ENCODE measurements around the gene SHISAL2A.

SHISAL2A gene

GRCh38 chr1:52633291-52633754 lies 355 bp downstream of the SHISAL2A start:
- peak; percentile 14 for DNase-seq (ENCODE audit: low spot score)
- peak overlapping the region; percentile 76 for H3K27ac Mint-ChIP-seq

GRCh38 chr1:52634111-52634510 lies 1.1 kb downstream of the SHISAL2A start:
- Mint-ChIP-seq H3K27me3 (ENCODE audit: low read depth) (peaks cover 11% of the 10 kb centered on the region), H3K36me3 (ENCODE audit: low read depth) (peaks cover 19% of the 10 kb centered on the region), H3K27ac (peak overlapping the region; percentile 76), H3K4me1 (ENCODE audit: low read depth) (peaks cover 50% of the 10 kb centered on the region), H3K4me3 (peak overlapping the region; percentile 71), H3K9me3 (peaks cover 11% of the 10 kb centered on the region)
- DNase-seq (ENCODE audit: low spot score), result no peak

More at GRCh38 chr1:52633291-52633754, 355 bp downstream of the SHISAL2A start:
- H3K36me3 Mint-ChIP-seq (ENCODE audit: low read depth), result peaks cover 17% of the 10 kb centered on the region
- peaks cover 10% of the 10 kb centered on the region for H3K9me3 Mint-ChIP-seq
- peaks cover 49% of the 10 kb centered on the region for H3K4me1 Mint-ChIP-seq (ENCODE audit: low read depth)
- peak overlapping the region; percentile 71 for H3K4me3 Mint-ChIP-seq
- peaks cover 11% of the 10 kb centered on the region for H3K27me3 Mint-ChIP-seq (ENCODE audit: low read depth)

GRCh38 chr1:52635321-52636089 lies 2.5 kb downstream of the SHISAL2A start:
- Mint-ChIP-seq H3K36me3 (ENCODE audit: low read depth) (peaks cover 21% of the 10 kb centered on the region), H3K27ac (peak overlapping the region; percentile 79), H3K27me3 (ENCODE audit: low read depth) (peaks cover 11% of the 10 kb centered on the region), H3K4me1 (ENCODE audit: low read depth) (peaks cover 49% of the 10 kb centered on the region), H3K4me3 (peak overlapping the region; percentile 47), H3K9me3 (peaks cover 11% of the 10 kb centered on the region)
- no peak for DNase-seq (ENCODE audit: low spot score)

- peaks cover 8% of the 10 kb centered on the region for H3K27me3 Mint-ChIP-seq (ENCODE audit: low read depth)
- H3K36me3 Mint-ChIP-seq (ENCODE audit: low read depth), result peaks cover 26% of the 10 kb centered on the region
- H3K4me1 Mint-ChIP-seq (ENCODE audit: low read depth), result peaks cover 52% of the 10 kb centered on the region
- peak; percentile 73 for DNase-seq (ENCODE audit: low spot score)
- peak overlapping the region; percentile 84 for H3K4me3 Mint-ChIP-seq
- H3K9me3 Mint-ChIP-seq, result peaks cover 11% of the 10 kb centered on the region
- H3K27ac Mint-ChIP-seq, result peak overlapping the region; percentile 99
Observed at GRCh38 chr1:52636721-52637695, 4.0 kb downstream of the SHISAL2A start.

- Mint-ChIP-seq H3K36me3 (ENCODE audit: low read depth) (peaks cover 26% of the 10 kb centered on the region), H3K4me1 (ENCODE audit: low read depth) (peaks cover 50% of the 10 kb centered on the region), H3K27me3 (ENCODE audit: low read depth) (peaks cover 5% of the 10 kb centered on the region), H3K27ac (peak overlapping the region; percentile 99), H3K4me3 (peak overlapping the region; percentile 84), H3K9me3 (peaks cover 11% of the 10 kb centered on the region)
- no peak for DNase-seq (ENCODE audit: low spot score)
Observed at GRCh38 chr1:52637946-52638345, 5.0 kb downstream of the SHISAL2A start.

- peaks cover 31% of the 10 kb centered on the region for H3K4me1 Mint-ChIP-seq (ENCODE audit: low read depth)
- no peak overlapping the region for H3K27ac Mint-ChIP-seq
- peaks cover 3% of the 10 kb centered on the region for H3K9me3 Mint-ChIP-seq
- no peak overlapping the region for H3K4me3 Mint-ChIP-seq
- no peak for DNase-seq (ENCODE audit: low spot score)
- no peaks in the 10 kb centered on the region for H3K27me3 Mint-ChIP-seq (ENCODE audit: low read depth)
- H3K36me3 Mint-ChIP-seq (ENCODE audit: low read depth), result peaks cover 12% of the 10 kb centered on the region
Observed at GRCh38 chr1:52640697-52641096, 7.7 kb downstream of the SHISAL2A start.

GRCh38 chr1:52641307-52641706 lies 8.3 kb downstream of the SHISAL2A start:
- H3K27me3 Mint-ChIP-seq (ENCODE audit: low read depth), result no peaks in the 10 kb centered on the region
- H3K4me3 Mint-ChIP-seq, result no peak overlapping the region
- peaks cover 29% of the 10 kb centered on the region for H3K4me1 Mint-ChIP-seq (ENCODE audit: low read depth)
- no peak for DNase-seq (ENCODE audit: low spot score)
- H3K36me3 Mint-ChIP-seq (ENCODE audit: low read depth), result peaks cover 12% of the 10 kb centered on the region
- peak overlapping the region; percentile 29 for H3K27ac Mint-ChIP-seq
- peaks cover 3% of the 10 kb centered on the region for H3K9me3 Mint-ChIP-seq

- H3K4me3 Mint-ChIP-seq, result no peak overlapping the region
- H3K27ac Mint-ChIP-seq, result no peak overlapping the region
- H3K27me3 Mint-ChIP-seq (ENCODE audit: low read depth), result no peaks in the 10 kb centered on the region
- no peaks in the 10 kb centered on the region for H3K9me3 Mint-ChIP-seq
- H3K36me3 Mint-ChIP-seq (ENCODE audit: low read depth), result peaks cover 5% of the 10 kb centered on the region
- no peak for DNase-seq (ENCODE audit: low spot score)
- peaks cover 7% of the 10 kb centered on the region for H3K4me1 Mint-ChIP-seq (ENCODE audit: low read depth)
Observed at GRCh38 chr1:52645261-52645660, 12.3 kb downstream of the SHISAL2A start.

GRCh38 chr1:52651904-52652303 lies 18.9 kb downstream of the SHISAL2A start:
- Mint-ChIP-seq H3K27ac (peak overlapping the region; percentile 43), H3K27me3 (ENCODE audit: low read depth) (no peaks in the 10 kb centered on the region), H3K36me3 (ENCODE audit: low read depth) (peaks cover 2% of the 10 kb centered on the region), H3K4me1 (ENCODE audit: low read depth) (no peaks in the 10 kb centered on the region), H3K9me3 (no peaks in the 10 kb centered on the region), H3K4me3 (no peak overlapping the region)
- no peak for DNase-seq (ENCODE audit: low spot score)

GRCh38 chr1:52653207-52653849 lies 20.4 kb downstream of the SHISAL2A start:
- H3K4me3 Mint-ChIP-seq, result no peak overlapping the region
- H3K36me3 Mint-ChIP-seq (ENCODE audit: low read depth), result peaks cover 5% of the 10 kb centered on the region
- peak overlapping the region; percentile 60 for H3K27ac Mint-ChIP-seq
- DNase-seq (ENCODE audit: low spot score), result no peak
- no peaks in the 10 kb centered on the region for H3K9me3 Mint-ChIP-seq
- H3K4me1 Mint-ChIP-seq (ENCODE audit: low read depth), result no peaks in the 10 kb centered on the region
- H3K27me3 Mint-ChIP-seq (ENCODE audit: low read depth), result no peaks in the 10 kb centered on the region

- Mint-ChIP-seq H3K9me3 (no peaks in the 10 kb centered on the region), H3K4me3 (no peak overlapping the region), H3K4me1 (ENCODE audit: low read depth) (peaks cover 3% of the 10 kb centered on the region), H3K27me3 (ENCODE audit: low read depth) (no peaks in the 10 kb centered on the region), H3K27ac (no peak overlapping the region), H3K36me3 (ENCODE audit: low read depth) (peaks cover 5% of the 10 kb centered on the region)
- DNase-seq (ENCODE audit: low spot score), result no peak
Observed at GRCh38 chr1:52654063-52654462, 21.1 kb downstream of the SHISAL2A start.

- H3K27me3 Mint-ChIP-seq (ENCODE audit: low read depth), result no peaks in the 10 kb centered on the region
- H3K4me1 Mint-ChIP-seq (ENCODE audit: low read depth), result peaks cover 9% of the 10 kb centered on the region
- no peak overlapping the region for H3K4me3 Mint-ChIP-seq
- H3K27ac Mint-ChIP-seq, result no peak overlapping the region
- H3K9me3 Mint-ChIP-seq, result no peaks in the 10 kb centered on the region
- peaks cover 5% of the 10 kb centered on the region for H3K36me3 Mint-ChIP-seq (ENCODE audit: low read depth)
- DNase-seq (ENCODE audit: low spot score), result no peak
Observed at GRCh38 chr1:52657702-52658101, 24.7 kb downstream of the SHISAL2A start.

- H3K4me3 Mint-ChIP-seq, result no peak overlapping the region
- H3K36me3 Mint-ChIP-seq (ENCODE audit: low read depth), result peaks cover 3% of the 10 kb centered on the region
- no peaks in the 10 kb centered on the region for H3K27me3 Mint-ChIP-seq (ENCODE audit: low read depth)
- H3K27ac Mint-ChIP-seq, result peak overlapping the region; percentile 59
- H3K4me1 Mint-ChIP-seq (ENCODE audit: low read depth), result peaks cover 9% of the 10 kb centered on the region
- no peaks in the 10 kb centered on the region for H3K9me3 Mint-ChIP-seq
- peak; percentile 16 for DNase-seq (ENCODE audit: low spot score)
Observed at GRCh38 chr1:52658795-52659194, 25.8 kb downstream of the SHISAL2A start.
